MM.1S (cell line): Measurements from ENCODE around the gene DCLK1.

Source experiments
- EZH2 ChIP-seq: fragments of 300-600 bp; sonication (generic); optimal IDR thresholded peaks from 2 replicates; pipeline ENCODE3; 2017; ENCODE audit warnings: low read depth, mild to moderate bottlenecking, antibody characterized with exemption, low read length, mixed read lengths
- EZH2phosphoT487 ChIP-seq: fragments of 300-600 bp; sonication (generic); IDR thresholded peaks from 2 replicates; pipeline ENCODE4 v1.6.1; 2018; ENCODE audit warnings: antibody characterized with exemption, low read length
- TF ChIP-seq, protein P1 (sequence below): fragments of 300-600 bp; sonication (generic); IDR thresholded peaks from 2 replicates; pipeline ENCODE4 v1.5.1; 2016; ENCODE audit warnings: antibody characterized with exemption, low read length, mixed read lengths

DNA sequence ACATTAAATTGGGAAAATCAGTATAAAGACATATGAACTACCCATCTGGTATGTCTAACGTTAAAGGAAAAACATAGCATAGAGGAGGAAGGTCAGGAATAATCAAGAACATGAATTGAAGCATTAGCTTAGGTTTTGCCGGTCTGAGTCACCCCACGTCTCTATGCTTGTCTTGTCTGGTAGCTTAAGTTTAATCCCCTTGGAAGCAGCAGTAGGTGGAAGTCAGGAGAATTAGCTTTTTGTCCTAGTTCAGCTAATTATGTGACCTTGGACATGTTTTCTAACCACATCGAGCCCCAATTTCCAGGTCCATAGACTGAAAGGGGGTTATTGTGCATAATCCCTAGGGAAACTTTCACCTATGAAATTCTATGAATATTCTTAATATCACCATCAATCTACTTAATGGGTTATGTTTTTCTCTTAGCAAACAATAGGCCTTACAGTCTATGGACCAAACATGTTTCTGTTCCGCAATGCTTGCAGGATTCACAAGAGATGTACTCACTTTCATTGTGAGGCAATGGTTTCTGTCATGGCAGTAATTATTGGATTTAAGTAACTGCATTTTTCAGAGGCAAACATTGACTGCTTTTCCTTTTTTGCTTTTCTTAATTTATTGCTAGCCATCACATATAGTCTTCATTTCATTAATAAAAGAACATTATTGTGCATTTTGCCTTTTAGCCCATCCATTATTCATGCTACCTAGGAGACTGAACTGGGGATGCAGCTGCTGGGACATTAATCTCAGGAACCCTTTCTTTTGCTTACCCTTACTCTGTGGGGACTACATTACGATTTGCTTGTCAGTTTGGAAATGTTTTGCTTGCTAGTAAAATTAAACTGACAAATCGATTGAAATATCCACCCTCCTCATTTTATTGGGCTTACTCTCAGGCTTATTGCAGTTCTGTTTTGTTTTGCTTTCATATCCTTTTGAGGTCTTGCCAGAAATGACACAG, 349.9 kb downstream of the DCLK1 start:
- TF ChIP-seq, protein P1, sequence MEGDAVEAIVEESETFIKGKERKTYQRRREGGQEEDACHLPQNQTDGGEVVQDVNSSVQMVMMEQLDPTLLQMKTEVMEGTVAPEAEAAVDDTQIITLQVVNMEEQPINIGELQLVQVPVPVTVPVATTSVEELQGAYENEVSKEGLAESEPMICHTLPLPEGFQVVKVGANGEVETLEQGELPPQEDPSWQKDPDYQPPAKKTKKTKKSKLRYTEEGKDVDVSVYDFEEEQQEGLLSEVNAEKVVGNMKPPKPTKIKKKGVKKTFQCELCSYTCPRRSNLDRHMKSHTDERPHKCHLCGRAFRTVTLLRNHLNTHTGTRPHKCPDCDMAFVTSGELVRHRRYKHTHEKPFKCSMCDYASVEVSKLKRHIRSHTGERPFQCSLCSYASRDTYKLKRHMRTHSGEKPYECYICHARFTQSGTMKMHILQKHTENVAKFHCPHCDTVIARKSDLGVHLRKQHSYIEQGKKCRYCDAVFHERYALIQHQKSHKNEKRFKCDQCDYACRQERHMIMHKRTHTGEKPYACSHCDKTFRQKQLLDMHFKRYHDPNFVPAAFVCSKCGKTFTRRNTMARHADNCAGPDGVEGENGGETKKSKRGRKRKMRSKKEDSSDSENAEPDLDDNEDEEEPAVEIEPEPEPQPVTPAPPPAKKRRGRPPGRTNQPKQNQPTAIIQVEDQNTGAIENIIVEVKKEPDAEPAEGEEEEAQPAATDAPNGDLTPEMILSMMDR = no peak
- no peak for TF ChIP-seq EZH2
- no peak for TF ChIP-seq EZH2phosphoT487
